Mesendoderm (in vitro differentiated cells): ENCODE data around the gene UNC93A.
A peak's percentile ranks its signal among the peaks of the same experiment; 100 is the strongest.

Source experiments
- DNase-seq: peaks from one replicate; pipeline ENCODE4 v3.0.0; 2013
- H2AK5ac ChIP-seq: 2 replicates; pipeline ENCODE4 v1.6.1; 2013; ENCODE audit warnings: low read length, inconsistent platforms
- H2BK120ac ChIP-seq: 2 replicates; pipeline ENCODE4 v1.6.1; 2013; ENCODE audit warnings: low read depth, mild to moderate bottlenecking, low read length, moderate library complexity, mixed read lengths
- H2BK15ac ChIP-seq: replicated peaks from 2 replicates; pipeline ENCODE4 v1.6.1; 2013; ENCODE audit warnings: low read depth, mild to moderate bottlenecking, moderate library complexity
- H2BK5ac ChIP-seq: 2 replicates; pipeline ENCODE4 v1.6.1; 2013; ENCODE audit warnings: low read length, inconsistent platforms
- H3K18ac ChIP-seq: 2 replicates; pipeline ENCODE4 v1.6.1; 2013; ENCODE audit warnings: mild to moderate bottlenecking, low read length, mixed read lengths
- H3K23ac ChIP-seq: one replicate; pipeline ENCODE4 v1.6.1; 2013; ENCODE audit warnings: low read length
- H3K27ac ChIP-seq: 2 replicates; pipeline ENCODE4 v1.5.1; 2013; ENCODE audit warnings: low read depth, mild to moderate bottlenecking, inconsistent platforms, low read length, moderate library complexity
- H3K27me3 ChIP-seq: 2 replicates; pipeline ENCODE4 v1.6.1; 2013; ENCODE audit warnings: low read length, control low read depth, mild to moderate bottlenecking, inconsistent platforms; ENCODE audit not compliant: insufficient read depth, poor library complexity
- H3K36me3 ChIP-seq: 2 replicates; pipeline ENCODE4 v1.6.1; 2013; ENCODE audit warnings: low read length, inconsistent platforms; ENCODE audit not compliant: control insufficient read depth, insufficient read depth
- H3K4ac ChIP-seq: one replicate; pipeline ENCODE4 v1.6.1; 2013; ENCODE audit warnings: low read depth, mild to moderate bottlenecking, low read length, moderate library complexity
- H3K4me1 ChIP-seq: 2 replicates; pipeline ENCODE4 v1.6.1; 2013; ENCODE audit warnings: low read depth, low read length, inconsistent platforms; ENCODE audit not compliant: control insufficient read depth
- H3K4me2 ChIP-seq: 2 replicates; pipeline ENCODE4 v1.6.1; 2013; ENCODE audit warnings: low read length
- H3K4me3 ChIP-seq: 2 replicates; pipeline ENCODE4 v1.5.1; 2013; ENCODE audit warnings: mild to moderate bottlenecking, low read length
- H3K56ac ChIP-seq: one replicate; pipeline ENCODE4 v1.6.1; 2013; ENCODE audit warnings: low read length
- H3K79me1 ChIP-seq: 2 replicates; pipeline ENCODE4 v1.6.1; 2013; ENCODE audit warnings: low read length, inconsistent platforms
- H3K79me2 ChIP-seq: 2 replicates; pipeline ENCODE4 v1.6.1; 2013; ENCODE audit warnings: mild to moderate bottlenecking, low read length; ENCODE audit not compliant: control insufficient read depth, insufficient read depth
- H3K9ac ChIP-seq: 2 replicates; pipeline ENCODE4 v1.6.1; 2013; ENCODE audit warnings: low read length, inconsistent platforms
- H4K5ac ChIP-seq: one replicate; pipeline ENCODE4 v1.6.1; 2013; ENCODE audit warnings: low read length
- H4K8ac ChIP-seq: one replicate; pipeline ENCODE4 v1.6.1; 2013; ENCODE audit warnings: low read depth, mild to moderate bottlenecking, control low read depth, low read length, moderate library complexity
- WGBS: extraction: QIAGEN DNeasy Blood & Tissue Kit; methylation state at CpG from one replicate; pipeline ENCODE4 v1.1.7; 2013; ENCODE audit warnings: low lambda C conversion rate, missing lambda C conversion rate; ENCODE audit not compliant: insufficient coverage; ENCODE audit errors: extremely low coverage; 5-methylcytosine and 5-hydroxymethylcytosine counted together

Gene UNC93A

GRCh38 chr6:167267921-167268401 is 23.2 kb upstream of the UNC93A start:
- Histone ChIP-seq H3K4me1 (peaks cover 2% of the 10 kb centered on the region), H3K56ac (peak overlapping the region; percentile 37), H3K9ac (no peak overlapping the region), H2BK15ac (no peak overlapping the region), H3K79me1 (no peaks in the 10 kb centered on the region), H2BK5ac (peak overlapping the region; percentile 50), H4K8ac (no peak overlapping the region), H3K79me2 (no peaks in the 10 kb centered on the region), H3K36me3 (no peaks in the 10 kb centered on the region), H3K4ac (no peak overlapping the region), H4K5ac (no peak overlapping the region), H3K27ac (no peak overlapping the region), H3K18ac (no peak overlapping the region), H3K4me2 (no peak overlapping the region), H3K23ac (no peak overlapping the region), H2AK5ac (no peak overlapping the region), H3K4me3 (no peak overlapping the region), H2BK120ac (no peak overlapping the region), H3K27me3 (no peaks in the 10 kb centered on the region)
- no peak for DNase-seq
- no CpG with 5 or more reads among the region's 12 CpGs for WGBS

GRCh38 chr6:167268683-167269280 is 22.3 kb upstream of the UNC93A start:
- H3K4me3 ChIP-seq, result no peak overlapping the region
- no peak for DNase-seq
- no peak overlapping the region for H3K27ac ChIP-seq
- H3K56ac ChIP-seq, result peak overlapping the region; percentile 67
- no peak overlapping the region for H2BK15ac ChIP-seq
- peak overlapping the region; percentile 87 for H2BK5ac ChIP-seq
- no peak overlapping the region for H4K5ac ChIP-seq
- no peaks in the 10 kb centered on the region for H3K79me2 ChIP-seq
- no peaks in the 10 kb centered on the region for H3K79me1 ChIP-seq
- no peak overlapping the region for H2BK120ac ChIP-seq
- no peak overlapping the region for H3K23ac ChIP-seq
- H3K18ac ChIP-seq, result no peak overlapping the region
- peaks cover 2% of the 10 kb centered on the region for H3K4me1 ChIP-seq
- H4K8ac ChIP-seq, result no peak overlapping the region
- H3K4ac ChIP-seq, result peak overlapping the region; percentile 22
- H3K4me2 ChIP-seq, result no peak overlapping the region
- H3K36me3 ChIP-seq, result no peaks in the 10 kb centered on the region
- H3K9ac ChIP-seq, result no peak overlapping the region
- H2AK5ac ChIP-seq, result no peak overlapping the region
- no peaks in the 10 kb centered on the region for H3K27me3 ChIP-seq
- no CpG with 5 or more reads among the region's 20 CpGs for WGBS

GRCh38 chr6:167270499-167271311 is 20.4 kb upstream of the UNC93A start:
- H3K27ac ChIP-seq, result no peak overlapping the region
- no peak overlapping the region for H3K9ac ChIP-seq
- no peak overlapping the region for H3K18ac ChIP-seq
- H3K79me1 ChIP-seq, result no peaks in the 10 kb centered on the region
- H2BK120ac ChIP-seq, result no peak overlapping the region
- no peaks in the 10 kb centered on the region for H3K79me2 ChIP-seq
- no peaks in the 10 kb centered on the region for H3K27me3 ChIP-seq
- no peaks in the 10 kb centered on the region for H3K36me3 ChIP-seq
- H2BK5ac ChIP-seq, result no peak overlapping the region
- no peak overlapping the region for H3K23ac ChIP-seq
- H3K4ac ChIP-seq, result no peak overlapping the region
- peak overlapping the region; percentile 36 for H3K56ac ChIP-seq
- H4K8ac ChIP-seq, result no peak overlapping the region
- no CpG with 5 or more reads among the region's 26 CpGs for WGBS
- no peak overlapping the region for H2BK15ac ChIP-seq
- peak overlapping the region; percentile 94 for H2AK5ac ChIP-seq
- peaks cover 2% of the 10 kb centered on the region for H3K4me1 ChIP-seq
- H3K4me2 ChIP-seq, result no peak overlapping the region
- DNase-seq, result no peak
- no peak overlapping the region for H4K5ac ChIP-seq
- no peak overlapping the region for H3K4me3 ChIP-seq

DNA sequence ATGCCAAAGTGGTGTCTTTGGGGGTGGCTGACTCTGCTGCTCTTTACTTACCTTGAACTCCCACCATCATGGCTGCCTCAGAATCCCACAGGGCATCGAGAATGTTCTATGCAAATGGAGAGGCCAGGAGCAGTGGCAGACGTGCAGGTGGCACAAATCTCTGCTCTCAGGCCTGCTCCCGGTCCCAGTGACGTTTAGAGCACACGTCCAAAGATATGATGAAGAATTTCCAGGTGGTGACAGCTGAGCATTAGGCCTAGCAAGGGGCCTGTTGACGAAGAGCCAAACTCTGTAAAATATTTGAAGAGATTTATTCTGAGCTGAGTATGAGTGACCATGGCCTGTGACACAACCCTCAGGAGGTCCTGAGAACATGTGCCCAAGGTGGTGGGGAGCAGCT is 19.0 kb upstream of the UNC93A start:
- Histone ChIP-seq H2BK5ac (no peak overlapping the region), H3K9ac (no peak overlapping the region), H3K56ac (no peak overlapping the region), H3K4me3 (no peak overlapping the region), H3K4me1 (peaks cover 2% of the 10 kb centered on the region), H2BK15ac (no peak overlapping the region), H3K18ac (no peak overlapping the region), H2BK120ac (no peak overlapping the region), H4K8ac (no peak overlapping the region), H2AK5ac (no peak overlapping the region), H3K36me3 (no peaks in the 10 kb centered on the region), H3K79me1 (no peaks in the 10 kb centered on the region), H3K4ac (no peak overlapping the region), H3K79me2 (no peaks in the 10 kb centered on the region), H3K27me3 (no peaks in the 10 kb centered on the region), H3K27ac (no peak overlapping the region), H4K5ac (no peak overlapping the region), H3K4me2 (no peak overlapping the region), H3K23ac (no peak overlapping the region)
- WGBS, result no CpG with 5 or more reads among the region's 6 CpGs
- DNase-seq, result no peak

DNA sequence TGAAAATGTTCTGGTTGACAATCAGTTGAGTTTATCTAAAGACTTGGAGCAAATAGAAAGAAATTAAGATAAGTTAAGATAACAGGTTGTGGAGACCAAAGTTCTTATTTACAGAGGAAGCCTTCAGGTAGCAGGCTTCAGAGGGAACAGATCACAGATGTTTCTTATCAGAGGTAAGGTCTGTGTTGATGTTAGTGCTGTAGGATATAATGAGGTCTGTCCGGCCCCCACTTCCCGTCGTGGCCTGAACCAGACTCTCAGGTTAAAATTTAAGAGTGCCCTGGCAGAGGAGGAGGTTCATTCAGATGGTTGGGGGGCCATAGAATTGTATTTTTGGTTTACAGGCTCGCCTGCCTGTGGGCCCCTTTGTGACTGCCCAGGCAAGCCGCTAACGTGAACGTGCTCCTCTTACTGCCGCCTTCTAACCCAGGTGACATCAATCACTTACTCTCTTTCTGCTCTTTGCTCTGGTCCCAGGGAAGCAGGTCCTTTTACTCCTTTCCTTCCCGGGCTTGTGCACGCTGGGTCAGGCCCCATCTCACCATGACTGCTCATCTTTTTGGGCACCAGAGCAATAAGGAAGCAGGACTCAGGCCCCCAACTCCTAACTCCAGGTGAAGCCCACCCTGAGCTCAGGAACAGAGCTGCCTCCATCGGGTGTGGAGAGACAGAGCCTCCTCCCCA is 18.3 kb upstream of the UNC93A start:
- Histone ChIP-seq H3K23ac (no peak overlapping the region), H3K56ac (no peak overlapping the region), H3K36me3 (no peaks in the 10 kb centered on the region), H2BK5ac (no peak overlapping the region), H4K8ac (no peak overlapping the region), H3K4me2 (no peak overlapping the region), H2AK5ac (no peak overlapping the region), H3K79me1 (no peaks in the 10 kb centered on the region), H3K27me3 (no peaks in the 10 kb centered on the region), H2BK120ac (peak overlapping the region; percentile 33), H3K4ac (peak overlapping the region; percentile 58), H3K4me1 (peaks cover 3% of the 10 kb centered on the region), H3K27ac (no peak overlapping the region), H2BK15ac (no peak overlapping the region), H3K9ac (no peak overlapping the region), H3K79me2 (no peaks in the 10 kb centered on the region), H3K4me3 (no peak overlapping the region), H4K5ac (no peak overlapping the region), H3K18ac (no peak overlapping the region)
- DNase-seq, result peak; percentile 51
- no CpG with 5 or more reads among the region's 11 CpGs for WGBS
